ENCODE results near the gene CCR7.
"Not testable (repeated sequence)": the region's sequence is repeated elsewhere in the genome, so short reads cannot be mapped to it uniquely, and the experiment has no call there.

CCR7 gene

GRCh38 chr17:40596261-40596919 is 31.1 kb upstream of the CCR7 start:
- DNase-seq: no peak

DNA sequence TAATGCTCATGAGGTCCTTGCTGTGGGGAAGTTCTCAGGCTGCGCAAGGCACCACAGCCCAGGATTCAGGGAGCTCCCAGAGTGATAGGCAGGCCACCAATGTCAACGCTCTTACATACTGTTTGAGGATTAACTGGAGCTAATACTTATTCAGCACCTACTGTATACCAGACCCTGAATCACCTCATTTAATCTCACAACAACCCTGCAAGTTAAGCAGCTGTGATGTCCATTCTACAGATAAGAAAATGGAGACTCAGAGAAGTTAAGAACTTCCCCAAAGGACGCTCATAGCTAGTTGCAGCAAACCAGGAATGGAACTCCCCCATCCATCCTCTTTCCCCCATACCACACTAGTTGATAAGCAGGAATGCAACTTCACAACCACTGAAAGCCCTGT is 25.5 kb upstream of the CCR7 start:
- no peak for DNase-seq

DNA sequence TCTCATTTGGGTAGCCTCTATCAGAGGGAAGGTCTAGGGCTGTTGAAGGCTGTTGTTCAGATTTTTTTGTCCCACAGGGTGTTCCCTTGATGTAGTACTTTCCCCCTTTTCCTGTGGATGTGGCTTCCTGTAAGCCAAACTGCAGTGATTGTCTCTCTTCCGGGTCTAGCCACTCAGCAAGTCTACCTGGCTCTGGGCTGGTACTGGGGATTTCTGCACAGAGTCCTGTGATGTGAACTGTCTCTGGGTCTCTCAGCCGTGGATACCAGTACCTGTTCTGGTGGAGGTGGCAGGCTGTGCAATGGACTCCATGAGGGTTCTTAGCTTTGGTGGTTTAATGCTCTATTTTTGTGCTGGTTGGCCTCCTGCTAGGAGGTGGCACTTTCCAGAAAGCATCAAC is 23.3 kb upstream of the CCR7 start:
- DNase-seq: no peak

- DNase-seq: not testable (repeated sequence)
These were observed 21.0 kb upstream of the CCR7 start for GRCh38 chr17:40586264-40586663.

- DNase-seq: not testable (repeated sequence)
These were observed 19.7 kb upstream of the CCR7 start for GRCh38 chr17:40584950-40585349.

GRCh38 chr17:40582328-40582901 is 17.1 kb upstream of the CCR7 start:
- DNase-seq: peak in 1 of 2 experiments; percentile 50

DNA sequence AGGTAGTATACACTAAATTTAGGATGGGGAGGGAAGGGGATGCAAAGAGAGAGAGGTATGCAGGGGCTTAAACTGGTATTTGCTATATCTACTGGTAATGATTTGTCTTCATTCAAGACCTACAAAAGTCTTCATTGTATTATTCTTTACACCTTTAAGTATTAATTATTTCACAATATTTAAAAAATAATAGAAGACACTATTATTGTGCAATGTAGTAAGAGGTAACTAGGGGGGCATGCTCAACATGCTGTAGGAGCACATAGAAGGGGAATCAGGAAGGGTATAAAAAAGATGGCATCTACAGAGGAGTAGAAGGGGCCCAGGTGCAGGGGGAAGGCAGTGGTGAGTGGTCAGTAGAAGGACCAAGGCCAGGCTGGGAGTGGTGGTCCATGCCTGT is 14.9 kb upstream of the CCR7 start:
- DNase-seq: no peak

DNA sequence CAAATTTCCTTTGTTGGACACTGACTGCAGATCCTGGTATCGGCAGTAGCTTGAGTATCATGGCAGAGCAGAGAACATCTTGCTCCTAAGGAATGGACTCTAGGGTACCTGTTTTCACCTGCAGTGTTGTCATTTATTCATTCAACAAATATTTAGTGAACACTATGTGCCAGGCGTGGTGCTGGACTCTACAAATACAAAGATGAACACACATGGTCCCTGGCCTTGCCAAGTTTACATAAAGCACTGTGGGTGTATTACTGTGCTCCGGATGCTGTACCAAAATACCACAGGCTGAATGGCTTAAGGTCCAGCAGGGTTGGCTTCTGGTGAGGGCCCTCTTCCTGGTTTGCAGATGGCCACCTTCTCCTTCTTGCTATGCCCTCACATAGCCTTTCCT is 14.2 kb upstream of the CCR7 start:
- DNase-seq: no peak

DNA sequence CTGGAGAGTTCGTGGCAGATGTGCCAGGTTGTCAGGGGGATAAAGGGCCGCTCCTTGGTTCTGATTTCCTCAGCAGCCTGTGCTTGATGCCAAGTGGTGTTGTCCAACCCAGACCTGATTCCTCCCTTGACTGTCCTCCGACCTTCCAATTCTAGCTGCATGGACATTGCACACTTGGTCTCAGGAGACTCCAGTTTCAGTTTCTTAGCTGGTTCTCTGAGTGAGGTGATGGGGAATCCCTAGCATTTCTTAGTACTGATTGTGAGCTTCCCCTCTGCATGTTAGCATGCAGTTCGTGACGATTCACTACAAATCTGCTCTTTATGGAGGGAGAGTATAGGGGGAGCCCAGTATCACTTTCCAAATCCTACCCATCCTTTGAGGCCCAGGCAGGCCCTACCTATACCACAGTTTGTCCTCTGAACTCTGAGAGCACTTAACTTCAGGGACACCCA is 12.4 kb upstream of the CCR7 start:
- no peak for DNase-seq

DNA sequence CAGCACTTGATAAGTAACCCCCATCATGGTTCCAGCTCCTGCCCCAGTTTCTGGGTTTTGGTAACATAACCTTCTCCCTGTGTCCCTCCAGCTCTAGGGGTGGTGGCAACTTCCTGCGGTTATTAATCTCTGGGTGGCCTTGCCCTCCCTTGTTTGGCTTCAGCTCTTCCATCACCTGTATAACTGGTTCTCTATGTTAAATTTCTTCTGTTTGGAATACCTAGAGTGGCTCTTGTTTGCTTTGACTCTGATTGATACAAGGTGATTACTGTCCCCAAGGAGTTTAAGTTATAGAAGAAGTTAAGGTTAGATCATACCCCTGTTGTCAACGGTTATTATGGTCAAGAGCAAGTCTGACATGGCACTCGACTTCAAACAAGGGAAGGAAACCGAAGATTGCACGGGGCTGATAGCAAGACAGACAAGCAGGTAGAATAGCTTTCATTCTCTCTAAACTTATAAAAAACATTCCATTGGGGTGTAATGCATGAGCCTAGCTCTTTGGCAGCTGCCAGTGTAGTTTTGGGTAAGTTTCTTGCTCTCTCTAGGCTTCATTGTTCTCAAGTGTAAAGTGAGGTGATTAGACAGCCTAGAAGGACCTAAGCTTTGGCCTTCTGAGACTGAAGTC is 11.0 kb upstream of the CCR7 start:
- DNase-seq: no peak

GRCh38 chr17:40574292-40574691 is 9.0 kb upstream of the CCR7 start:
- no peak for DNase-seq

GRCh38 chr17:40572245-40572993 is 7.1 kb upstream of the CCR7 start:
- DNase-seq: not testable (repeated sequence)

DNA sequence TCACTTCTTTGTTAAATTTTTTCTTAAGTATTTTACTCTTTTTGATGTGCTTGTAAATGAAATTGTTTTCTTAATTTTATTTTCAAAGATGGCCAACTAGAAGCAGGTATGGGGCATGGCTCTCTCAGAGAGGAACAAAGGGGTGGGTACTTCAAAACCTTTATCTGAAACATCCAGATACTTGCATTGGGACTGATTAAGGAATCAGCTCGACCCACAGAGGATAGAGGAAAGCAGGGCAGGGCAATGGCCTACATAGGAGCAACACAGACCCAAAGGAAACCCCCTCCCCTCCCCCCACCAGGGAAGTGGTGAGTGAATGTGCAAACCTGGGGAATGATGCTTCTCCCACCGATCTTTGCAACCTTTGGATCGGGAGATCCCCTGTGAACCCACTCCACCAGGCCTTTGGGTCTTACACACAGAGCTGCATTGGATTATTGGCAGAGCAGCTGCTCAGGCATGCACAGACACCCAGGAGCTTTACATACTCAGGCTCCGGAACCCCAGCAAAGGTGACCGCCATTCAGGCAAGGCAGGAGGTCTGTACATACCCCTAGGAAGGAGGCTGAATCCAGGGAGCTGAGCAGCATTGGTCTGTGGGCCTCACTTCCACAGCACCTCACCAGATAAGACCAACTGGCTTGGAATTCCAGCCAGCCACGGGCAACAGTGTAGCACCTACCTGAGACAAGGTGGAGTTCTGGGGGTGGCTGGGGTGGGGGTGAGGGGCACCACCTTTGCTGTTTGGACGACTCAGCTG is 3.0 kb upstream of the CCR7 start:
- DNase-seq: no peak

GRCh38 chr17:40567377-40567776 is 2.1 kb upstream of the CCR7 start:
- DNase-seq: no peak

DNA sequence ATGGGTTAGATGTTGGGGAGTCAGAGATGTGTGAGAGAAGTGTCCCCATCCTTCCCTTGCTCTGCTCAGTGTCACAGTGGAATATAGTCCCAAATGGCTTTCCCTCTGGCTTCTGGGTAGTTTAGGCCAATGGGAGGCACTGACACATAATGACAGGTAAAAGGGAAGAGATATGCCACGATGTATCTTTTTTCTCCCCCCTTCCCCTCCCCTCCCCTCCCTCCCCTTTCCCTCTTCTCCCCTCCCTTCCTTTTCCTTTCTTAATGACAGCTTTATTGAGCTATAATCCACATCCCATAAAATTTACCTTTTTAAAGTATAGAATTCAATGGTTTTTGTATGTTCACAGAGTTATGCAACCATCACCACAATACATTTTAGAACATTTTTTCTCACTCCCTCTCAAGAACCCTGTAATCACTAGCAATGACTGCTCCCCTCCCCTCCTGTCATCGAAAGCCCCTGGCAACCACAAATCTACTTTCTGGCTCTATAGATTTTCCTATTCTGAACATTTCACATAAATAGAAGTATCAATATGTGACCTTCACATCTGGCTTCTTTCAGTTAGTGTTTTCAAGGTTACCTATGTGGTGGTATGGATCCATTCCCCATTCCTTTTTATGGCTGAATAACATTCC is 617 bp upstream of the CCR7 start:
- no peak for DNase-seq

GRCh38 chr17:40564195-40564882 is 933 bp downstream of the CCR7 start:
- no peak for DNase-seq

GRCh38 chr17:40563220-40564052 is 1.8 kb downstream of the CCR7 start:
- DNase-seq: peak in 1 of 2 experiments; percentile 59

- no peak for DNase-seq
These were observed 2.4 kb downstream of the CCR7 start for GRCh38 chr17:40562838-40563219.

GRCh38 chr17:40561871-40562611 is 3.2 kb downstream of the CCR7 start:
- DNase-seq: peak in 1 of 2 experiments; percentile 52

DNA sequence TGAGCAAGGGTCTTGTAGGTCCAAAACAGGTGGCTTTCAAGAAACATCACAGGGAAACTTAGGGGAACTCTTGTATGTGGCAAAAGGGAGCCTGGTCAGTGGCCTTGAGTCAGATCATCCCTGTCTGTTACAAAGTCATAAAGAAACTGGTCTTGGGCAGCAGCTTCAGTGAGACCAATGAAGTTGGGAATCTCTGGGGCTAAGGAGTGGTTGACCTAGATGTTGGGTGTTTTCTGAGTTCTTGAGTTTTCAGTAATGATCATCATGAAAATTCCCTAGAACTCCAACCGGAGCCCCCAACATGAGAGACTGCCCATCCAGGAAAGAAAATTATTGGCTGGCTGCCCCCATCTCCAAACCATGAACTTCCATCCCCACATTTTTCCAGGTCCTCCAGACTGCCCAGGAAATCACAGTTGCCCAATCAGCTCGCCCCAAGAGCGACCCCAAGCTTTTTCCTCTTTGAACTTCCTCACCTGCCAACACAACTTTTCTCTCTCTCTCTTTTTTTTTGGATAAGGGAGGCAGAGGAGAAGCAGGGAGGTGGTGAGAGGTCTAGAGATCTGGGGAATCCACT is 3.9 kb downstream of the CCR7 start:
- no peak for DNase-seq

All from stimulated activated CD4-positive, alpha-beta T cell treated with anti-CD3 and anti-CD28 coated beads, Interleukin-4, amount 100 ng/mL, for 4 hours (primary cell).